Astrocyte of the cerebellum (primary cell): ENCODE results near the gene TAS2R7.

Experiments
- DNase-seq: peaks from one replicate; pipeline ENCODE4 v3.0.0-alpha.2; 2011; ENCODE audit warnings: low read depth
- H3K4me3 ChIP-seq: 2 replicates; pipeline ENCODE4 v1.5.1; 2011; ENCODE audit warnings: mild to moderate bottlenecking, low read depth, low read length, moderate library complexity
- CTCF ChIP-seq: IDR thresholded peaks from 2 replicates; pipeline ENCODE4 v1.5.1; 2012; ENCODE audit warnings: low read length, low read depth, moderate library complexity, mild to moderate bottlenecking; ENCODE audit errors: missing control alignments
- in situ Hi-C: cut with HindIII; loops from 2 replicates; pipeline ENCODE4 v1.10.0; 2017; ENCODE audit warnings: low sequenced_read_pairs

The TAS2R7 gene

DNA sequence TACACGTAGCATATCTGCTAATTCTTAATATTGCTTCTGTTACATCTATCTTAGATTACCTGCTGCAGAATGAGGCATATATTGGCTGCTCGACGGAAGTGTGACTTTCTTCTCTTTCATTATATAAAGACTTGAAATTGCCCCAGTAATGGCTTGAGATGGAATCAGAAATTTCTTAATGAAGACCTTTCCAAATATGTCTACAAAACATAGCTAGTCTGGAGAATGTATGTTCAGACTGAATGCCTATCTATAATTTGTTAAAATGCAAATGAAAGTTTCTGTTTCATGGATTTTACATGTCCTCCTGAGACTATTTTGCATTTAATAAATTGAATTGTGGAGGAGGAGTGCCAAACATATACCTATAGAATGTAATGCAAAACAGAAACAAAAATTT lies 23.8 kb upstream of the TAS2R7 start, which contains the start of gene TAS2R10:
TAS2R10 (minus strand) TSS at position 101 of the 400 bp plus-strand sequence; CDS start at position 12, 89 bp downstream.
- DNase-seq, result no peak
- no peak within 1 kb of the TSS for H3K4me3 ChIP-seq
- TF ChIP-seq CTCF, result no peak
- in situ Hi-C loops, result no loop called here

GRCh38 chr12:10824957-10825356 lies 22.5 kb upstream of the TAS2R7 start:
- TF ChIP-seq CTCF, result no peak
- no peak for DNase-seq
- in situ Hi-C loops, result no loop called here
- H3K4me3 ChIP-seq, result no peak overlapping the region

- TF ChIP-seq CTCF, result no peak
- in situ Hi-C loops, result no loop called here
- no peak for DNase-seq
- no peak overlapping the region for H3K4me3 ChIP-seq
Measured at GRCh38 chr12:10811883-10812536, 9.6 kb upstream of the TAS2R7 start.

GRCh38 chr12:10810068-10810467 lies 7.6 kb upstream of the TAS2R7 start, which contains the start of gene TAS2R9:
TAS2R9 (minus strand) TSS chr12:10810168; CDS start chr12:10810075, 93 bp downstream.
- no peak for DNase-seq
- TF ChIP-seq CTCF, result no peak
- in situ Hi-C loops, result no loop called here
- H3K4me3 ChIP-seq, result no peak within 1 kb of the TSS

DNA sequence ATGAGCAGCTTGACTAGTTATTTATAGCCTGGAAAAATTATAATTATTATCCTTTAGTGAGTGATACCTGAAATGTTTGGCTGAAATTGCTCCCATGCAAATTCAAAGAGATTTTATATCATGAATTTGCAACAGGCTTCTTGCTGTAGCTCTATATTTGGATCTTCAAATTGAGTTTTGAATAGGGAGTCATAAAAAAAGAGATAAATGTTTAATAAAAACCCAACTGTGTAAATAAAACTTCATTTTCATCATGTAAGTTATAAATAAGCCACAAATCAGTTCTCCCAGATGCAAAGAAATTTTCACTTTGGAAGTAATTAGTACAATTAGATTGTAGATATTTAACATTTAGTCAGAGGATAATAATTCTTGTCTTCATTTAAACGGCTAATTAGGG lies 4.8 kb upstream of the TAS2R7 start, which contains the start of gene TAS2R8:
TAS2R8 (minus strand) TSS at position 101 of the 400 bp plus-strand sequence. CDS start 306 bp downstream, outside the sequence.
- TF ChIP-seq CTCF, result no peak
- in situ Hi-C loops, result no loop called here
- DNase-seq, result no peak
- no peak within 1 kb of the TSS for H3K4me3 ChIP-seq

- H3K4me3 ChIP-seq, result no peak overlapping the region
- in situ Hi-C loops, result no loop called here
- no peak for DNase-seq
- TF ChIP-seq CTCF, result no peak
Measured at GRCh38 chr12:10801741-10802140, 686 bp downstream of the TAS2R7 start.
